Mucosa of stomach (tissue), 1 donor: ENCODE data around the gene ACACA.

Source experiments
- H3K27me3 ChIP-seq: one replicate; pipeline ENCODE4 v1.7.0; 2013; ENCODE audit warnings: mild to moderate bottlenecking, low read length; ENCODE audit not compliant: control insufficient read depth, insufficient read depth
- H3K36me3 ChIP-seq: one replicate; pipeline ENCODE4 v1.7.0; 2013; ENCODE audit warnings: low read length; ENCODE audit not compliant: control insufficient read depth, insufficient read depth
- H3K4me1 ChIP-seq: one replicate; pipeline ENCODE4 v1.7.0; 2013; ENCODE audit warnings: mild to moderate bottlenecking, low read length; ENCODE audit not compliant: control insufficient read depth, insufficient read depth
- H3K4me3 ChIP-seq: one replicate; pipeline ENCODE4 v1.7.0; 2013; ENCODE audit warnings: low read length
- H3K9ac ChIP-seq: one replicate; pipeline ENCODE4 v1.7.0; 2013; ENCODE audit warnings: mild to moderate bottlenecking, low read length, moderate library complexity
- H3K9me3 ChIP-seq: one replicate; pipeline ENCODE4 v1.7.0; 2013; ENCODE audit warnings: mild to moderate bottlenecking, low read length, moderate library complexity; ENCODE audit not compliant: control insufficient read depth
- donor health status: Pancreatic carcinoma.

Gene ACACA

GRCh38 chr17:37299257-37299980 lies 107.2 kb downstream of the ACACA start:
- no peaks in the 10 kb centered on the region for H3K36me3 ChIP-seq
- no peak overlapping the region for H3K9ac ChIP-seq
- H3K9me3 ChIP-seq = no peaks in the 10 kb centered on the region
- H3K4me1 ChIP-seq = peaks cover 18% of the 10 kb centered on the region
- no peak overlapping the region for H3K4me3 ChIP-seq
- no peaks in the 10 kb centered on the region for H3K27me3 ChIP-seq

DNA sequence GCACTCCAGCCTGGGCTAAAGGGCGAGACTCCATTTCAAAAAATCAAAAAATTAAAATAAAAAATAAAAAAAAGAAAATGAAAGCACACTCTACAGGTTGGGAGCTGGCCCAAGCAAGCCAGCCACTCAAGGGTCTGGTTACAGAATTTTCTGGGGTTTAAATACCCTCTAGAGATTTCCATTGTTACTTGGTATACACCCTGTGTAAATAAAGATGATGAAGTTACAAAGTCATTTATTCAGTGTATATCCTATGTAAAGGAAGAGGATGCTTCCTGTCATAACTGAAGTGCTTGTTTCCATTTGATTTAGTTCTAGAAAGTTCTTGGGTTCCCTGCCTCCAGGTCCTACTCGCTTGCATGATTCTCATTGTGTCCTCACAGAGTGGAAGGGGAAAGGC lies 110.7 kb downstream of the ACACA start:
- no peaks in the 10 kb centered on the region for H3K36me3 ChIP-seq
- H3K4me3 ChIP-seq = no peak overlapping the region
- H3K9me3 ChIP-seq = no peaks in the 10 kb centered on the region
- H3K27me3 ChIP-seq = no peaks in the 10 kb centered on the region
- peaks cover 15% of the 10 kb centered on the region for H3K4me1 ChIP-seq
- H3K9ac ChIP-seq = no peak overlapping the region

DNA sequence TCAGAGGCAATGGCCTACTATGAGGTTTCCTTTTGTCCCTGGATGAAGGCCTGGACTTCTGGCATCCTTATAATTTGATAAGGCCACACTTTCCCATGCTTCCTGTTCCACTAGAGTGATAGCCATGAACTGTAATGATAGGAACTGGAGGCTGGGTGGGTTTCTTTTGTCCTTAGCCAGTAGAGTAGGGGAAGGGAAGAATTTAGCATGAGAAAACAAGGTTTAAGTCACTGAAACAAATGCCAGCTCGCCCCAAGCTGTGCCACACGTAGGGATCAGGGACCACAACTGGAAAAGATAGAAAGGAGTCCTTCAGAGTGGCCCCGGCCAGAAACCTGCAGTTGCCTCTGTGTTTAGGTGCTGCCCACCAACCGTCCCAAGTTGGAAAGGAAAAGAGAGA lies 111.7 kb downstream of the ACACA start:
- H3K9me3 ChIP-seq = no peaks in the 10 kb centered on the region

GRCh38 chr17:37293770-37294169 lies 112.9 kb downstream of the ACACA start:
- Histone ChIP-seq H3K36me3 (no peaks in the 10 kb centered on the region), H3K9me3 (no peaks in the 10 kb centered on the region), H3K4me1 (peaks cover 6% of the 10 kb centered on the region), H3K9ac (no peak overlapping the region), H3K4me3 (no peak overlapping the region), H3K27me3 (no peaks in the 10 kb centered on the region)

More for the DNA sequence above, 111.7 kb downstream of the ACACA start:
- Histone ChIP-seq H3K4me3 (no peak overlapping the region), H3K36me3 (no peaks in the 10 kb centered on the region), H3K27me3 (no peaks in the 10 kb centered on the region), H3K9ac (no peak overlapping the region), H3K4me1 (peaks cover 11% of the 10 kb centered on the region)

DNA sequence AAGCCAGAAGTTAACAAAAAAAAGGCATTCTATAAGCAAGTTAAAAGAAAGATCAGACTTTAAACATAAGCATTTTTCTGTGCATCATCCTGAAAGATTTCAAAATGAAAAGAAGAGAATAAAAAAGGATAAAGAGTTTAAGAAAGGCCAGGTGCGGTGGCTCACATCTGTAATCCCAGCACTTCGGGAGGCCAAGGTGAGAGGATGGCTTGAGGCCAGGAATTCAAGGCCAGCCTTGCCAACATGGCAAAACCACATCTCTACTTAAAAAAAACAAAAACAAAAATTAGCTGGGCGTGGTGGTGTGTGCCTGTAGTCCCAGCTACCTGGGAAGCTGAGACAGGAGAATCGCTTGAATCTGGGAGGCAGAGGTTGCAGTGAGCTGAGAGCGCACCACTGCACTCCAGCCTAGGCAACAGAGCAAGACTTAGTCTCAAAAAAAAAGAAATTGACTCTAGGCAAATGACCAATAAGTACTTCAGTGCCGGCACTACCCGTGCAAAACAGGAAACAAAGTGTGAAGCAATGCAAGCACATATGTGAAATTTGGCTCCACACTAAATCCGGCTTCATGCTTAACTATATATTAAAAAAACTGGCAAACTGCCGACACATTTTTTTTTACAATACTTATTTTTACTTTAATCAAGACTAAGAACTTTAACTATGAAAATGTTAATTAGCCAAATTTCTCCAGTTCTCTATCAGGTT lies 114.1 kb downstream of the ACACA start:
- Histone ChIP-seq H3K4me3 (no peak overlapping the region), H3K9me3 (no peaks in the 10 kb centered on the region), H3K36me3 (no peaks in the 10 kb centered on the region), H3K27me3 (no peaks in the 10 kb centered on the region), H3K4me1 (no peaks in the 10 kb centered on the region), H3K9ac (no peak overlapping the region)

- Histone ChIP-seq H3K27me3 (no peaks in the 10 kb centered on the region), H3K9ac (no peak overlapping the region), H3K9me3 (no peaks in the 10 kb centered on the region), H3K36me3 (no peaks in the 10 kb centered on the region), H3K4me3 (no peak overlapping the region), H3K4me1 (no peaks in the 10 kb centered on the region)
These were observed 115.3 kb downstream of the ACACA start for GRCh38 chr17:37291351-37291750.

DNA sequence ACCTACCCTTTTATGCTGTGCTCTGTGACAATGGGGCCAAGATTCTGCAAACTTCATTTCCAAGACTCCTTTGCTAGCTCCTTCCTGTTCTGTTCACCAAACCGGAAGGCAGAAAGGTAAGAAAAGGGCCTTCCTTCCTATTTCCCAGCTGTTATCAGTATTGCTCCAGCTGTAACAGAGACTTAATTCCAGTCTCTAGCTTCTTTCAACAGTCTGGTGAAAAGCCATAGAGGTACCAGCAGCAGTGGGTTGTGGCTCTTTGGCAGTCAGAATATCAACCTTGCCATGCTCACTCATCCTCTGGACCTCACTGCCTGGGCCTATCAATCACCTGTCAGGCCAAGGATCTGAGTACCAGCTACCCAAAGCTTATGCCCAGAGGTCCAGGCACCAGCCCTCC lies 120.2 kb downstream of the ACACA start:
- Histone ChIP-seq H3K4me3 (no peak overlapping the region), H3K4me1 (peaks cover 7% of the 10 kb centered on the region), H3K9me3 (no peaks in the 10 kb centered on the region), H3K9ac (no peak overlapping the region), H3K27me3 (no peaks in the 10 kb centered on the region), H3K36me3 (no peaks in the 10 kb centered on the region)

DNA sequence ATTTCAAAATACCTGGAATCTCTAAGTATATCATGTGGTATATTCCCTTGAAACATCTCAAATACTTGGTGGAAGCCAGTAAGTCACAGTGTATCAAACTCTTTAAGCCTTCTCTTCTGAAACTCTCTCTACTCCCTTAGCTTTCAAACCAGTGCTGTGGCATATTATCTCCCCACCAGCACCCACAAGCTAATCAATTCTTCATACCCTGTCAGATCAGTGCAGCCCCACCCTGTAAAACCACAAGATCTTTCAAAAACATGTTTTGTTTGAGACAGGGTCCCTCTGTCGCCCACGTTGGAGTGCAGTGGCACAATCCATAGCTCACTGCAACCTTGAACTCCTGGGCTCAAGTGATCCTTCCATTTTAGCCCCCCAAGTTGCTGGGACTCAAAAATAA lies 122.4 kb downstream of the ACACA start:
- H3K4me3 ChIP-seq = no peak overlapping the region
- no peaks in the 10 kb centered on the region for H3K27me3 ChIP-seq
- peaks cover 7% of the 10 kb centered on the region for H3K4me1 ChIP-seq
- H3K9ac ChIP-seq = no peak overlapping the region
- no peaks in the 10 kb centered on the region for H3K9me3 ChIP-seq
- H3K36me3 ChIP-seq = no peaks in the 10 kb centered on the region

DNA sequence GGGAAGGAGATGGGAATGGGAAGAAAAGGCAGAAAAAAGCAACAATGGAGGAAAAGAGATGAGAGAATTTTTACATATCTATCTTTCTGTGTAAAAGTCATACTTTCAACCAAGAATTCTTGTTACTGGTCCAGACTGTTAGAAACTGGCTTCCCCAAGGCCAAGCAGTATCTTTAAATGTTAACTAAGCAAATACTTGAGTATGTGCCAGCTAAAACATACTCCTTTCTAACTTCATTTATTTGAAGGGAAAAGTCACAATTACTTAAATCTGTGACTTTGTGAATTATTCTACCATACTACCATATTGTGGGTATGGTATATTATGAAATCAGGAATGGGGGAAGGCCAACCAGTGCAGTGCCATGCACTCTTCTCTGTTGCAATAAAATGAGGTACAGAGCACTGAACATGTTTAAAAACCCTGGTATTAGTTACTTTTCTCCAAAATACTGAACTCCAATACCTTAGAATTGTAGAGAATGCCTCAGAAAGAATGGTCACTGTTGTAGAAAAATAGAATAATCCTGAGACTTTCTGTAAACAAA lies 123.1 kb downstream of the ACACA start:
- Histone ChIP-seq H3K9me3 (no peaks in the 10 kb centered on the region), H3K4me1 (peaks cover 7% of the 10 kb centered on the region), H3K4me3 (no peak overlapping the region), H3K36me3 (no peaks in the 10 kb centered on the region), H3K27me3 (no peaks in the 10 kb centered on the region), H3K9ac (no peak overlapping the region)

- Histone ChIP-seq H3K36me3 (no peaks in the 10 kb centered on the region), H3K4me1 (peaks cover 7% of the 10 kb centered on the region), H3K4me3 (no peak overlapping the region), H3K27me3 (no peaks in the 10 kb centered on the region), H3K9me3 (no peaks in the 10 kb centered on the region), H3K9ac (no peak overlapping the region)
These were observed 125.8 kb downstream of the ACACA start for GRCh38 chr17:37280841-37281240.

- H3K4me1 ChIP-seq = peaks cover 6% of the 10 kb centered on the region
- H3K27me3 ChIP-seq = no peaks in the 10 kb centered on the region
- no peak overlapping the region for H3K4me3 ChIP-seq
- H3K36me3 ChIP-seq = no peaks in the 10 kb centered on the region
- H3K9ac ChIP-seq = no peak overlapping the region
- H3K9me3 ChIP-seq = no peaks in the 10 kb centered on the region
These were observed 128.3 kb downstream of the ACACA start for GRCh38 chr17:37278247-37278894.

DNA sequence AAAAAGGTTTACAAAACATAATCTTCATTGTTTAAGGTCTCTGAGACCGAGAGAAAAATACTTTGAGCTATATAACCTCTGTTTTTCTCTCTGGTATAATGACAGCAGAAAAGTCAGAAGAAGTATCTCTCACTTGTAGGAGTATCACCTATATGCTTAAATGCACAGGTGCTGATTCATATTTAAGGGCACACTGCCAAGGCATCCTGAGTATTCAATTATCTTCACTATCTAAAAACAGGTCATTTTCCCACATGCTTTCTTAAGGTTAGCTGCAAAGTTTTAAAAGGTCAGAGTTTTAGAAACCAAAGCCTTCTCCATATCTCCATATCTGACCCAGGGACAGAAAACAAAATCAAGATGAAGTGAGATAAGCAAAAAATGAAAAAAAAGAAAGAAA lies 130.2 kb downstream of the ACACA start:
- H3K9ac ChIP-seq = no peak overlapping the region
- no peaks in the 10 kb centered on the region for H3K36me3 ChIP-seq
- peaks cover 8% of the 10 kb centered on the region for H3K4me1 ChIP-seq
- no peaks in the 10 kb centered on the region for H3K27me3 ChIP-seq
- no peaks in the 10 kb centered on the region for H3K9me3 ChIP-seq
- no peak overlapping the region for H3K4me3 ChIP-seq
